Coronary artery (tissue), 2 donors: ENCODE results near the gene INPP5E.

Experiments
- DNase-seq: peaks from one replicate; pipeline ENCODE4 v3.0.0-alpha.2; 2017; ENCODE audit warnings: low spot score
- H3K27ac ChIP-seq, 2 donors: fragments of 200-600 bp; sonication (generic); one replicate each; pipeline ENCODE4 v1.5.1; 2016 to 2019
- H3K4me3 ChIP-seq: fragments of 200-600 bp; sonication (generic); 2 replicates; pipeline ENCODE4 v1.5.1; 2016; ENCODE audit warnings: mild to moderate bottlenecking, moderate library complexity
- CTCF ChIP-seq: fragments of 200-600 bp; sonication (generic); IDR thresholded peaks from one replicate; pipeline ENCODE4 v1.5.1; 2019; ENCODE audit warnings: antibody characterized with exemption

INPP5E gene

DNA sequence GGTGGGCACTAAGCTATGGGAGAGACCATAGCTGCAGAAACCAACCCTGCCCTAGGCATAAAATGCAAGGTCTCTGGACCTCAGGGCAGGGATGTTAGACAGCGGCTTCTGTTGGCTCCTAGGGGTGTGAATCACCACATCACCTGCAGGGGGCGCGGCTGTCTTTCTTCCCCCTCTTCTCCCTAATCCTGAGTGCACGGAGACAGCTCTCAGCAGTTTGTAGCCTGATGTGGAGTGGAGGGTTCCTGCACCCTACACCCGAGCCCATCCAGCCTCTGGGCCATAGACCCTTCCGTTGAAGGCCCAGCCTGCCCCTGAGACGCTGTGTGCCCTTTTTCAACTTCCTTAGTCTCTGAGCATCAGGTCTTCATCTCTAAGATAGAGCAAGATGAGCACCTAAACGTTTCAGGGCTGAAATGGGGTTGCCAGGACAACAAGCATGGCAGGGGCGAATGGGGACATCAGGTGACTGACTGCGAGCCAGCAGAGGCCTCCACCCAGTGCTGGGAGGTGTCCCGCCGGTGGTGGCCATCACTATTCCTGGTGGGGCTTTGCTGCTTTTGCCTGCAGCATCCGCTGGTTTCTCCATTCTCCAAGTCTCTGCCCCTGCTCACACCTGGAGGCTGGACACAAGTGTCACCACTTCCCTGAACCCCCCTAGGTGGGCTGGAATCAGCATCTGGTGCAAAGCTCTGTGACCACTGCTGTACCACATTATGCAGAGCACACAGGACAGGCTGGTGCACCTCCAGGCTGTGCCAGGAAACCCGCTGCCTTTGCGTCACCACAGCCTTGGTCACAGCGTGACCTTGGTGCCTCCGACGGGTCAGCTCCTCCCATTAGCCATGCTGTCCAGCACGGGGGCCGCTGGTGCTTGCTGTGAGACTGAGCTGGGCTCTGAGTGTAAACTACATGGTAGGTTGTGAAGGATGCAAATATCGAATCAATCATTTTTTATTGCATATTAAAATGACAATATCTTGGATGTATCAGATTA is 45.7 kb upstream of the INPP5E start:
- Histone ChIP-seq H3K4me3 (no peak overlapping the region), H3K27ac (no peak overlapping the region)
- peak; percentile 83 for TF ChIP-seq CTCF
- peak; percentile 90 for DNase-seq

- no peak for TF ChIP-seq CTCF
- Histone ChIP-seq H3K4me3 (peak overlapping the region; percentile 73), H3K27ac (peak overlapping the region; percentile 96 to 99)
- DNase-seq = no peak
These were observed 44.8 kb upstream of the INPP5E start for GRCh38 chr9:136484153-136485048.

DNA sequence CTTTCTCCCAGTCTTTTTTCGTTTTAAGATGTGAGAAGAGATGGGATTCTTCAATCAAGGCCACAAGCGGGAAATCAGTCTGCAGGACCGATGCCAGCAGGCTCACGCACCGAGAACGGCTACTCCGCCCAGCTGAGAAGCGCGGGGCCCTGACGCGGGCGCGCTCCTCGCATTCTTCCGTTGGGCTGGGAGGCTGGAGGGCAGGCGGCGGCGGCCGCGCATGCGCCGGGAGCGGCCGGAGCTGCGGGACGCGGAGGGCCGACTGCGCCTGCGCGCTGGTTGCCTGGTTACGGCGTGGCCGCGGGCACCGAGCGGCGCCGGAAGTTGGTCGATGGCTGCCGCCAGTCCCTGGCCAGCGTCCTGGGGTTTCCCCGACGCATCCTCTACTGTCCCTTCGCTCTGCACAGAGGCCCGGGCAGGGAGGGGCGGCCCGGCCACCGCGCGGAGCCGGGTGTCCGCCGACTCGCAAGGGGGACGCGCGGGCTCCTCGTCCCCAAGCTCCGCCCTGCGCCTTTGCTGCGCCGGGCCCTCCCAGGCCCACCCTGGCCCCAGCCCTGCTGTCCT is 44.0 kb upstream of the INPP5E start:
- peak overlapping the region; percentile 96 to 99 for H3K27ac ChIP-seq
- TF ChIP-seq CTCF = no peak
- H3K4me3 ChIP-seq = peak overlapping the region; percentile 73
- DNase-seq = peak; percentile 93

- Histone ChIP-seq H3K27ac (peak within 1 kb of the TSS; percentile 96 to 99), H3K4me3 (peak within 1 kb of the TSS; percentile 95)
- no peak for TF ChIP-seq CTCF
- DNase-seq = peak; percentile 99
These were observed 43.3 kb upstream of the INPP5E start, which contains the start of gene SEC16A for GRCh38 chr9:136482793-136483588. Gene SEC16A (minus strand): TSS chr9:136483040. CDS start chr9:136477615, 5,425 bp downstream.

GRCh38 chr9:136482046-136482792 is 42.6 kb upstream of the INPP5E start:
- DNase-seq = peak; percentile 82
- Histone ChIP-seq H3K27ac (peak overlapping the region; percentile 96 to 99), H3K4me3 (peak overlapping the region; percentile 95)
- no peak for TF ChIP-seq CTCF
